ENCODE results near the gene TRPM2. TPM values are rescaled to one million over a fixed set of nuclear protein-coding genes. Genes with fewer than 3 reads are reported as not detected.

TRPM2 gene
- total and polyA plus RNA-seq, 2 of the 8 experiments (the other 6 are each of a cell fraction or from before 2014, with no cell fraction given): 0.27 to 0.28 TPM

DNA sequence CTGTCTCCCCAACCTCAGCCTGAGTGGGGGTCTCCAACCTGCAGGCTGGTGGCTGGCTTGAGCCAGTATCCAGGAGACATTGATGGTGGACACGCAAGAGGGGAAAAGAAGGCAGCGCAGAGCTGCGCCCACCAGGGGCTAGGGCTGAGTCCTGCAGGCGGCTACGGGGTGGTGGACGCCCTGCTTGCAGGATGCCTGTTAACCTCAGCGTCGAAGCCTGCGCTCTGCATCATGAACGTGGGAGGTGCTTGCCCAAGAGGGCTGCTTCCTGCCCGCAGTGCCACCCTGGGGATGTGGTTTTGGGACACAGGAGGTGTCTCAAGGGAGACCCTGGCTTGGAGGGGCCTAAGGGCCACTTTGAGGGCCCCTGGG is 25.8 kb upstream of the TRPM2 start:
- Histone ChIP-seq H2BK20ac (ENCODE audit: low read length) (no peak overlapping the region), H3K4me2 (ENCODE audit: insufficient read depth in 1 of 2, low read depth in 2 of 2, low read length in 2 of 2) (no peak overlapping the region), H4K91ac (replicated peaks; ENCODE audit: insufficient read length, low read length) (no peak overlapping the region), H3K9ac (replicated peaks in 1 of 4; ENCODE audit: extremely low read depth in 1 of 4, low read depth in 3 of 4, low read length in 3 of 4) (no peak overlapping the region; a peak in 1 of 7 replicates), H3K27ac (ENCODE audit: low read depth, low read length) (no peak overlapping the region), H4K20me1 (replicated peaks in 1 of 2; ENCODE audit: control insufficient read depth in 1 of 2, insufficient read depth in 2 of 2, low read length in 2 of 2) (peaks cover 0 to 6% of the 10 kb centered on the region in 2 experiments), H3K79me2 (ENCODE audit: control insufficient read depth in 1 of 2, insufficient read depth in 2 of 2, low read length in 2 of 2) (no peaks in the 10 kb centered on the region), H4K8ac (ENCODE audit: extremely low read depth, insufficient read depth, low read length) (no peak overlapping the region), H3K36me3 (ENCODE audit: control insufficient read depth in 2 of 4, insufficient read depth in 4 of 4, low read length in 3 of 4) (peaks cover 0 to 23% (median 1%) of the 10 kb centered on the region in 4 experiments; a peak in 2 of 8 replicates), H2BK12ac (ENCODE audit: low read depth, low read length) (no peak overlapping the region), H3K56ac (replicated peaks; ENCODE audit: insufficient read length, low read depth, low read length) (no peak overlapping the region), H2AK5ac (ENCODE audit: low read depth, low read length) (no peak overlapping the region), H2BK15ac (ENCODE audit: low read length) (no peak overlapping the region), H3K14ac (ENCODE audit: insufficient read length) (no peak overlapping the region), H3K79me1 (ENCODE audit: low read depth, low read length) (no peaks in the 10 kb centered on the region), H2BK120ac (replicated peaks; ENCODE audit: low read depth, low read length) (no peak overlapping the region), H3K23ac (ENCODE audit: insufficient read length) (no peak overlapping the region), H3K23me2 (ENCODE audit: low read depth, low read length) (no peaks in the 10 kb centered on the region), H3K4me1 (replicated peaks in 1 of 4; ENCODE audit: control insufficient read depth in 3 of 4, insufficient read depth in 4 of 4, low read length in 3 of 4) (no peaks in the 10 kb centered on the region), H2BK5ac (ENCODE audit: low read depth, low read length) (no peak overlapping the region), H3K27me3 (replicated peaks in 1 of 4; ENCODE audit: control insufficient read depth in 3 of 4, extremely low read depth in 1 of 4, insufficient read depth in 3 of 4, low read length in 3 of 4) (no peaks in the 10 kb centered on the region), H4K5ac (ENCODE audit: insufficient read length, low read depth, low read length) (no peak overlapping the region), H3K4me3 (ENCODE audit: extremely low read depth in 1 of 4, insufficient read depth in 2 of 4, low read depth in 3 of 4, low read length in 4 of 4) (no peak overlapping the region), H2AFZ (ENCODE audit: low read length) (no peak overlapping the region), H3K18ac (ENCODE audit: extremely low read depth, low read length) (no peak overlapping the region), H3K4ac (replicated peaks; ENCODE audit: insufficient read length, low read depth, low read length) (no peak overlapping the region), H3K9me3 (ENCODE audit: insufficient read depth in 2 of 2, low read depth in 1 of 2, low read length in 1 of 2) (no peaks in the 10 kb centered on the region)
- WGBS, 2 experiments (ENCODE audit: extremely low coverage in 1 of 2, insufficient coverage in 1 of 2, insufficient read length in 1 of 2, insufficient replicate concordance in 2 of 2, low coverage in 1 of 2, low lambda C conversion rate in 2 of 2, missing lambda C conversion rate in 1 of 2): 96% methylated on average over 10 of the region's 11 CpGs; no CpG with 5 or more reads in 1 of the 2 experiments
- DNase-seq (ENCODE audit: low read depth in 1 of 2, low spot score in 2 of 2) (no peak), FAIRE-seq (no peak)
- ChIA-PET POLR2A (ENCODE audit: partially characterized antibody) (interaction anchor here (0.9 kb wide), 1 partner anchor 14 kb away, joined by 4 read pairs; no protein-coding TSS in a partner anchor), CTCF (ENCODE audit: partially characterized antibody) (interaction anchor here (0.9 to 1.2 kb wide), 2 partner anchors 13 to 15 kb away, joined by 3 read pairs; no protein-coding TSS in a partner anchor)
- TF ChIP-seq, protein P1, sequence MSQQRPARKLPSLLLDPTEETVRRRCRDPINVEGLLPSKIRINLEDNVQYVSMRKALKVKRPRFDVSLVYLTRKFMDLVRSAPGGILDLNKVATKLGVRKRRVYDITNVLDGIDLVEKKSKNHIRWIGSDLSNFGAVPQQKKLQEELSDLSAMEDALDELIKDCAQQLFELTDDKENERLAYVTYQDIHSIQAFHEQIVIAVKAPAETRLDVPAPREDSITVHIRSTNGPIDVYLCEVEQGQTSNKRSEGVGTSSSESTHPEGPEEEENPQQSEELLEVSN (IDR thresholded peaks at IDR 0.05): no peak
- TF ChIP-seq BRCA1 (IDR thresholded peaks at IDR 0.05; ENCODE audit: low read depth, low read length): no peak
- TF ChIP-seq EZH2 (IDR thresholded peaks at IDR 0.05; ENCODE audit: low read depth, low read length, severe bottlenecking): no peak
- no peak for TF ChIP-seq NANOG (IDR thresholded peaks at IDR 0.05; ENCODE audit: insufficient read depth, low read depth, low read length, poor library complexity, severe bottlenecking)
- TF ChIP-seq, protein P2, sequence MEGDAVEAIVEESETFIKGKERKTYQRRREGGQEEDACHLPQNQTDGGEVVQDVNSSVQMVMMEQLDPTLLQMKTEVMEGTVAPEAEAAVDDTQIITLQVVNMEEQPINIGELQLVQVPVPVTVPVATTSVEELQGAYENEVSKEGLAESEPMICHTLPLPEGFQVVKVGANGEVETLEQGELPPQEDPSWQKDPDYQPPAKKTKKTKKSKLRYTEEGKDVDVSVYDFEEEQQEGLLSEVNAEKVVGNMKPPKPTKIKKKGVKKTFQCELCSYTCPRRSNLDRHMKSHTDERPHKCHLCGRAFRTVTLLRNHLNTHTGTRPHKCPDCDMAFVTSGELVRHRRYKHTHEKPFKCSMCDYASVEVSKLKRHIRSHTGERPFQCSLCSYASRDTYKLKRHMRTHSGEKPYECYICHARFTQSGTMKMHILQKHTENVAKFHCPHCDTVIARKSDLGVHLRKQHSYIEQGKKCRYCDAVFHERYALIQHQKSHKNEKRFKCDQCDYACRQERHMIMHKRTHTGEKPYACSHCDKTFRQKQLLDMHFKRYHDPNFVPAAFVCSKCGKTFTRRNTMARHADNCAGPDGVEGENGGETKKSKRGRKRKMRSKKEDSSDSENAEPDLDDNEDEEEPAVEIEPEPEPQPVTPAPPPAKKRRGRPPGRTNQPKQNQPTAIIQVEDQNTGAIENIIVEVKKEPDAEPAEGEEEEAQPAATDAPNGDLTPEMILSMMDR (IDR thresholded peaks at IDR 0.05; ENCODE audit: control extremely low read depth in 1 of 3, insufficient read depth in 1 of 3, low read depth in 1 of 3, low read length in 3 of 3): no peak
- TF ChIP-seq TAF1 (IDR thresholded peaks at IDR 0.05; ENCODE audit: low read depth, low read length): no peak
- TF ChIP-seq SIN3A (conservative IDR thresholded peaks at IDR 0.05 in 1 of 2, IDR thresholded peaks at IDR 0.05 in 1 of 2; ENCODE audit: low read depth in 1 of 2, low read length in 2 of 2): no peak
- no peak for TF ChIP-seq PHF8 (conservative IDR thresholded peaks at IDR 0.05; ENCODE audit: low read depth, low read length)
- no peak for TF ChIP-seq NRF1 (IDR thresholded peaks at IDR 0.05; ENCODE audit: low read depth, low read length)
- TF ChIP-seq FOSL1 (IDR thresholded peaks at IDR 0.05; ENCODE audit: insufficient read depth, low read depth, low read length): no peak

All from H1 (cell line).